HEK293T (cell line): ENCODE measurements around the gene DOCK2.

ENCODE experiments used
- CTCF ChIA-PET: fragments of 350-600 bp; formaldehyde crosslinking; extraction: SDS; loops from one replicate; lab custom pipeline; 2021; ENCODE audit warnings: antibody characterized with exemption, inconsistent platforms; lab: Yijun Ruan, JAX
- POLR2A ChIA-PET: fragments of 350-600 bp; formaldehyde crosslinking; extraction: SDS; loops from one replicate; lab custom pipeline; 2020; ENCODE audit warnings: antibody characterized with exemption, inconsistent platforms; lab: Yijun Ruan, JAX
- DNase-seq: peaks from one replicate; pipeline ENCODE4 v3.0.0; 2012; ENCODE audit warnings: mixed read lengths; ENCODE audit errors: extremely low spot score
- ARNT ChIP-seq: fragments of 450-650 bp; IDR thresholded peaks from 2 replicates; pipeline ENCODE4 v1.6.1; 2017; ENCODE audit warnings: mild to moderate bottlenecking
- BHLHE40 ChIP-seq: fragments of 450-650 bp; IDR thresholded peaks from 2 replicates; pipeline ENCODE4 v1.6.1; 2016; ENCODE audit warnings: mild to moderate bottlenecking, moderate library complexity, borderline replicate concordance
- CTBP1 ChIP-seq: fragments of 450-650 bp; IDR thresholded peaks from 2 replicates; pipeline ENCODE4 v1.6.1; 2016; ENCODE audit warnings: borderline replicate concordance
- ELF4 ChIP-seq: fragments of 450-650 bp; IDR thresholded peaks from 2 replicates; pipeline ENCODE4 v1.6.1; 2017; ENCODE audit warnings: antibody characterized with exemption
- FOXA1 ChIP-seq: fragments of 450-650 bp; IDR thresholded peaks from 2 replicates; pipeline ENCODE4 v1.6.1; 2016; ENCODE audit warnings: mild to moderate bottlenecking
- FOXK2 ChIP-seq: fragments of 450-650 bp; IDR thresholded peaks from 2 replicates; pipeline ENCODE4 v1.6.1; 2016; ENCODE audit warnings: mild to moderate bottlenecking
- FOXM1 ChIP-seq: fragments of 450-650 bp; IDR thresholded peaks from 2 replicates; pipeline ENCODE4 v1.6.1; 2017; ENCODE audit warnings: mild to moderate bottlenecking, borderline replicate concordance
- HDGF ChIP-seq: fragments of 450-650 bp; IDR thresholded peaks from 2 replicates; pipeline ENCODE4 v1.6.1; 2017; ENCODE audit warnings: antibody characterized with exemption, borderline replicate concordance
- L3MBTL2 ChIP-seq: fragments of 450-650 bp; conservative IDR thresholded peaks from 2 replicates; pipeline ENCODE4 v1.6.1; 2016; ENCODE audit warnings: mild to moderate bottlenecking
- LEF1 ChIP-seq: fragments of 450-650 bp; IDR thresholded peaks from 2 replicates; pipeline ENCODE4 v1.6.1; 2017; ENCODE audit warnings: mild to moderate bottlenecking, borderline replicate concordance
- NFRKB ChIP-seq: fragments of 450-650 bp; IDR thresholded peaks from 2 replicates; pipeline ENCODE4 v1.6.1; 2016; ENCODE audit warnings: mild to moderate bottlenecking, moderate library complexity
- SP1 ChIP-seq: fragments of 450-650 bp; IDR thresholded peaks from 2 replicates; pipeline ENCODE4 v1.6.1; 2017
- SUZ12 ChIP-seq: fragments of 450-650 bp; IDR thresholded peaks from 2 replicates; pipeline ENCODE4 v1.6.1; 2016; ENCODE audit warnings: mild to moderate bottlenecking
- TARDBP ChIP-seq: fragments of 450-650 bp; IDR thresholded peaks from 2 replicates; pipeline ENCODE4 v1.6.1; 2016
- ZNF384 ChIP-seq: fragments of 450-650 bp; IDR thresholded peaks from 2 replicates; pipeline ENCODE4 v1.6.1; 2016
- TF ChIP-seq, protein P1 (sequence below): fragments of 450-650 bp; IDR thresholded peaks from 2 replicates; pipeline ENCODE4 v1.6.1; 2016

The DOCK2 gene

GRCh38 chr5:169694091-169694625 lies 57.1 kb downstream of the DOCK2 start:
- DNase-seq: no peak
- ChIA-PET CTCF (interaction anchor here (1.0 kb wide), 1 partner anchor 286 kb away, joined by 3 read pairs; the partner anchor contains the start of gene INSYN2B), POLR2A (no interaction called here)
- TF ChIP-seq L3MBTL2: no peak
- no peak for TF ChIP-seq FOXA1
- TF ChIP-seq LEF1: no peak
- TF ChIP-seq FOXM1: no peak
- TF ChIP-seq HDGF: no peak
- TF ChIP-seq ARNT: no peak
- no peak for TF ChIP-seq SUZ12
- TF ChIP-seq, protein P1, sequence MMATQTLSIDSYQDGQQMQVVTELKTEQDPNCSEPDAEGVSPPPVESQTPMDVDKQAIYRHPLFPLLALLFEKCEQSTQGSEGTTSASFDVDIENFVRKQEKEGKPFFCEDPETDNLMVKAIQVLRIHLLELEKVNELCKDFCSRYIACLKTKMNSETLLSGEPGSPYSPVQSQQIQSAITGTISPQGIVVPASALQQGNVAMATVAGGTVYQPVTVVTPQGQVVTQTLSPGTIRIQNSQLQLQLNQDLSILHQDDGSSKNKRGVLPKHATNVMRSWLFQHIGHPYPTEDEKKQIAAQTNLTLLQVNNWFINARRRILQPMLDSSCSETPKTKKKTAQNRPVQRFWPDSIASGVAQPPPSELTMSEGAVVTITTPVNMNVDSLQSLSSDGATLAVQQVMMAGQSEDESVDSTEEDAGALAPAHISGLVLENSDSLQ: no peak

DNA sequence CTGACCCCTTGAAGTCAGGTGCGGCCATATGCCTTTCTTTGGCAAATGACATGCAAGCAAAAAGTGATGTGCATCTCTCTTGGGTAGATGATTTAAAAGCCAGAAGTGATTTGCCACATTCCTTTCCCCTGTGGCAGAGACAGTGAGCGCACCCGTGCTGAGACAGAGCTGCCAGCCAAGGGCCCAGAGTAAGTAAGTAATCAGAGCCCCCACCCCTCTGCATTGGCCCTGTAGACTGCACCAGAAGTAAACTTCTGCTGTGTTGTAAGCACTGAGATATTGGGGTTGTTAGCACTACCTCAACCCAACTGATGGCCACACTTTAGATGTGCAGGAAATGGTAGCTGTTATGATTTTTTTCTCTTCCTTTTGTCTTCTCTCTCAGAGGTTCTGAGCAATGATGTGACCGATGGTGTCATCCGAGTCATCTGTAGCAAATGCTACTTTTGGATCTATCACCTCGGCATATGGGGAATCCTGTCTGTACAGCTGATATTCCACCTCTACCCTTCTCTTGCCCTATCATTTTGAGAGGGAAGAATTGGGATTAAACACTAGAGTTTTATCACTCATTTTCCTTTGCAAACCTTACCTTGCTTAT lies 58.0 kb downstream of the DOCK2 start:
- TF ChIP-seq LEF1 (no peak), ZNF384 (no peak), NFRKB (no peak), HDGF (no peak), L3MBTL2 (no peak), FOXM1 (no peak), BHLHE40 (no peak), SP1 (no peak), FOXK2 (no peak), SUZ12 (no peak), ELF4 (no peak), TARDBP (no peak), FOXA1 (no peak)
- TF ChIP-seq, protein P1: no peak
- no peak for DNase-seq
- CTCF ChIA-PET: interaction anchor here (1.0 kb wide), 1 partner anchor 285 kb away, joined by 3 read pairs; the partner anchor contains the start of gene INSYN2B
- POLR2A ChIA-PET: no interaction called here

DNA sequence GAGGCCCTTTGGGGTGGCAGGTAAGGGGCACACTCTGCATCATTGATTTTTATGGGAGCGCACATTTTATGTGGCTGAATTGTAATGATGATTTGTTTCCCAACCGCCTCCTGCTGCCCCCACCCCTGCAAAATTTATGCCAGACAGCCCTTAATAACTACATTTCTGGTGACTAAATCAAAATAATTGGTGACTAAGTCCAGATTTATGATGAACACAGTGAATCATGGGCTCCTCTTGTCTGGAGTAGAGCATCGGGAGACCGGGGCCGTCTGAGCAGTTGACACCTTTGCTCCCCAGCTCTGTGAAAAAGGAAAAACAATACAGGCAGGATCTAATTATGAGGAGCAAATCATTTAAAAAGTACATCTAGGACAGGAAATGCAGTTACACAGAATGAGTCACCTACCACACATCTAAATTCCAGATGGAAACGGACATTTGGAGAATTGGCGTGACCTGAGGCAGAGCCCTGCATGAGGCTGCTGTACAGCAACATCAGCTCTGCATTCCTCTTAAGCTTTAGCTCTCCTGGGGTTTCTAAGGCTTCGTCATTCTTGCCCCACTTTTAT lies 58.9 kb downstream of the DOCK2 start:
- DNase-seq: peak; percentile 22
- POLR2A ChIA-PET: no interaction called here
- CTCF ChIA-PET: interaction anchor here (0.6 to 1.3 kb wide), 2 partner anchors 15 to 284 kb away, joined by 3 to 5 read pairs; partner anchors contain the start of gene INSYN2B
- TF ChIP-seq TARDBP: no peak
- TF ChIP-seq SUZ12: no peak
- TF ChIP-seq ELF4: no peak

GRCh38 chr5:169696621-169697510 lies 59.8 kb downstream of the DOCK2 start:
- TF ChIP-seq TARDBP: no peak
- TF ChIP-seq FOXA1: no peak
- peak; percentile 70; the same call in 1 of the 2 replicates for TF ChIP-seq ZNF384
- CTCF ChIA-PET: interaction anchor here (0.6 to 1.3 kb wide), 3 partner anchors 7 to 283 kb away, joined by 3 to 5 read pairs (median 3); partner anchors contain the start of gene INSYN2B
- no peak for DNase-seq
- POLR2A ChIA-PET: no interaction called here

DNA sequence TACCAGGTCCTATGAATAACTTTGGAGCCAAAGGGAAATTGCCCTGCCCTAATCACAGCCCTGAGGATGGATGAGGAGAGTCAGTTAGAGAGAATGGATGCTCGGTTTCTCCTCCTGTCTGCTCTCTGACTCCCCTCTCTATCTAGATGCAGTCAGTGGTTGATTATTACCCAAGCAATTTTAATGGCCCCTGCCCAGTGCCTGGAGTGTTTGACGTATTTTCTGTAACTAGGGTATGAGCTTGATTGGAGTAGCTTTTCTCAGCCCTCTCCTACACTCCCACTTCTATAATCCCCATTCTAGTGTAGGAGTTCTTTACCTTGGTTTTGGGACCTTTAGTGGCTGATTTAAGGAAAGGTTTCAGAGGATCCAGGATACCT lies 60.4 kb downstream of the DOCK2 start:
- ChIA-PET CTCF (interaction anchor here (0.6 to 0.8 kb wide), 3 partner anchors 8 to 882 kb away, joined by 3 read pairs; no protein-coding TSS in a partner anchor), POLR2A (no interaction called here)

More for the DNA sequence above, 60.4 kb downstream of the DOCK2 start:
- DNase-seq: no peak
- TF ChIP-seq, protein P1: no peak
- no peak for TF ChIP-seq ELF4
- no peak for TF ChIP-seq CTBP1
- TF ChIP-seq ZNF384: no peak
- TF ChIP-seq TARDBP: no peak
- TF ChIP-seq SUZ12: no peak
- no peak for TF ChIP-seq L3MBTL2
- TF ChIP-seq FOXK2: no peak
- TF ChIP-seq BHLHE40: no peak
- no peak for TF ChIP-seq SP1
- TF ChIP-seq NFRKB: no peak
- no peak for TF ChIP-seq LEF1
- no peak for TF ChIP-seq HDGF
- no peak for TF ChIP-seq ARNT
- no peak for TF ChIP-seq FOXA1
